Right forelimb (tissue), 1 donor: ENCODE results near the gene NUDT12.

ENCODE experiments used
- DNase-seq: peaks from one replicate; pipeline ENCODE4 v3.0.0-alpha.2; 2018

NUDT12 gene

DNA sequence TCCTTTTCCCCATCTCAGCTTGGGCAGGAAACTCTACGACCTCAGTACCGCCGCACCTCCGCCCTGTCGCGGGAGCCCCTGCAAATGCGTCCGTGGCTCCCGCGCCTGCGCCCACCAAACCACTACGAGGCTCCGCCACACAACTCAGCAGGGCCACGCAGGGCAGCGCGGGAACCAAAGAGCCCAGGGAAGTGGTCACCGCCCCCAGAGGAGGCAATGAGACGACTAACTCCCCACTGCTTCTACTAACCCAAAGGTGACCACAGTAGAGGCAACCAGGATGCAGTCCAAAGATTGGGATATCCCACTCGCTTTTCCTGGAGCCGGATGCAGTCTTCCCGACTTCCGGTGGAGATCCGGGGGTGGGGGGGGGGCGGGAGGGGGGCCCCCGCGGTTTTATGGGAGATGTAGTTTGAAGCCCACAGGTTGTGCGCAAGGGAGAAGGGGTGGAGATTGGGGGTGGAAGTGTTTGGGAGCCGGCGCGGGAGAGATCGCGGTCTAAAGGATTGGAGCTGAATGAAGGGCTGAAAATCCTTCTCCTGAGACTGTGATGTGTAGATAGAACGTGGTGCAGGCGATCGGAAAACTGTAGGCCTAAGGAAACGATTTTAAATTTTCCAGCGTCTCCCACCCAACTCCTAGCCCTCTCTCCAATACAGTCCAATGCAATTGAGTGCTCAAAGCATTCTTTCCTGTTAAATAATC, at the start of gene NUDT12:
NUDT12 (minus strand) TSS at position 337 of the 705 bp plus-strand sequence. CDS start 2,541 bp downstream, outside the sequence.
- DNase-seq, result peak; percentile 95

DNA sequence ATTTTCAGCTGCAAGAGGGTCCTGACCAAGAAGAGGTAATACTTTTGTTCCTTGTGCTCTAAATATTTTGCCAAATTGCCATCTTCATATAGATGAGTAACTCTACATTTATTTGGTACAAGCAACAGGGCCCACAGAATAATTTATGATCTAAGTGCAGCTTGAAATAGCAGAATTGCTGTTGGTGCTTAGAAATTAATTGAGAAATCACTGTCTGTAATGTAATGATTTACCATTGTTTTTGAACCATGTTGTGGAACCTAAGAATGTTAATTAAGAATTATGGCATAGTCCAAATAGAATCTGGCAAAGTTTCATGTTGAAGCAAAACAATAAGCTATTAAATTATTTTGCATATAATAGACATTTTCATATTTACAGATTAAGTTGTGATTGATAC, 44.8 kb upstream of the NUDT12 start:
- no peak for DNase-seq

DNA sequence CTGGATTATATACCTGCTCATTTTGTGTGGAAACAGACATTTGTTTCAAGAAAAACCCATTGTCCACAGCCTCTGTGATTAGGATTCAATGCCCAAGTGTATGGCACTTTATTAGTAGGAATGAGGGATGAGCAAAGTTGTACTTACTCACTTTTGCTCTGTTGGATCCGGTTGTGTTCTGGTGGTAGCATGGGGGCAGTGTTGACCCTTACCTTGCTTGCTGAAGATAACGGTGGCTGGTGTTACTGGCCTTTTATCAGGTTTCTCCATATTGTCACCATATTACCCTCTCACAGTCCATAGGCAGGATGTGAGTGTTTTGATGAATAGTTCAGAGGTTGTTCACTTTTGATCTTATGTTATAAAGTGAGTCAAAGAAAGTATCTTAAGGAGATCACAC, 42.7 kb upstream of the NUDT12 start:
- no peak for DNase-seq

DNA sequence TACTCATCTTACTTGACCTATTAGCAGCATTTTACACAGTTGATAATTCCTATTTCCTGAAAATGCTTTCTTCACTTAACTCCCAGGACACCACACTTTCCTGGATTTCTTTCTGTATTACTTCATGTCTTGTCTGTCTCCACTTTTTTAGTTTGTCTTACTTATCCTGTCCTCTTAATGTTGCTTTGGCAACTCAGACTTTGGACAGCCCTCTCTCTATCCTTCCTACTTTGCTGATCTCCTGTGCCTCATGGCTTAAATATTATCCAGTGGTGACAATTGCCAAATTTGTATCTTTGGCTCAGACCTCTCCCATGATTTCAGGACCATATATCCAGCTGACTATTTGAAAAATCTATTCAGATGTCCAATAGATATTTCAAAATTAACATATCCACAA, 39.8 kb upstream of the NUDT12 start:
- DNase-seq, result no peak

DNA sequence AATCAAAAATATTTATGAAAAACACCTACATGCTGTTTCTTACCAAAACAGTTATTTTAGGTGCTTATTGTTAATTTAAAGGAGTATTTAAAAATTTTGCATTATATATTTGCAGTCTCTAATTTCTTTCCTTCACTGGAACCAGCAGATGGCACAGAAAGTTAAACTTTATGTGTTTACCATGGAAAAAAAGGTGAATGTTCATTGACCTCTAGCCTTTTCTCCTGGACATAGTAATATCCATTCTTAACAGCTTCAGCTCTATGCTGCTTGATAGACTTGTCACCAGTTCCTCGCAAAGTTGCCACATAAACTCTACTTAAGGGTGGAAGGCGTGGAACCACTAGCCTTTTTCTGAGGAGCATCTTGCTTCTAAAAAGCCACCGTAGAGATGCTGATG, 38.7 kb upstream of the NUDT12 start:
- no peak for DNase-seq

DNA sequence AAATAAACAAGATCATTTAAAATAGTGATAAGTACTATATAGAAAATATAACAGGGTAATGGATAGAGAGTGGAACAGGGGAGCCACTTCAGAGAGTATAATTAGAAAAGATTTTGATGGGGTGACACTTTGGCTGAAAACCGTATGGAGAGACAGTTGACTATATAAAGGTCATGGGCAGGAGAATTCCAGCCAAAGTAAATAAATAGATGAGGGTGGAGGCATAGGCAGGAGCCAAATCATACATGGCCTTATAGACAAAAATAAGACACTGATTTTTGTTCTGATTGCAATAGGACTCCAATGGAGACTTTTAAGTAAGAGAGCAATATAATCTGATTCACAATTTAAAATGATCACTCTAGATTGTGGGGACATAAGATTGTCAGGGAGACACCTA, 37.5 kb upstream of the NUDT12 start:
- DNase-seq, result no peak

DNA sequence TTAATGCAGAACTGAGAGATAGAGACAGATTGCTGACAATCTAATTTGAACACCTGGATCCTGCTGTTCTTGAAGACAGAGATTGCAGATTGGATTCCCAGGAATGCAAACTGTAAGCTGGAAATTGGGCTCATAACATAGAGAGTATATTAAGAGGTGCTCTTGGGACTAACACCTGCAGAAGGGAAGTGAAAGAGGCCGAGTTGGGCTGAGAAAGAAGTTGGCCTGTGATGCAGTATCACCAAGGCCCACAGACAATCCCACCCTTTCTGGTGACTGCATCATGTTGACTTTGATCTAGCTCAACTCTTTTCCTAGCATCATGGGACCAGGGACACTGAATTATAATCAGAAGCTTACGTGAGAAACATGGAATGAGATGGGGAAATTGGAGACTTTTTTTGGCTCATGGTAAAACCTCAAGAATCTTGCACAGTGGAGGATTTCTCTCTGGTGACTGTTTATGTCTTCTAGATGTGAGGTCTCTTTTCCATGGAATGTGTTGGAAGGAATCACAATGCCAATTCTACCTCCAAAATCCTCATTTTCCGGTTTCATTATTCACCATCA, 36.5 kb upstream of the NUDT12 start:
- DNase-seq, result no peak

DNA sequence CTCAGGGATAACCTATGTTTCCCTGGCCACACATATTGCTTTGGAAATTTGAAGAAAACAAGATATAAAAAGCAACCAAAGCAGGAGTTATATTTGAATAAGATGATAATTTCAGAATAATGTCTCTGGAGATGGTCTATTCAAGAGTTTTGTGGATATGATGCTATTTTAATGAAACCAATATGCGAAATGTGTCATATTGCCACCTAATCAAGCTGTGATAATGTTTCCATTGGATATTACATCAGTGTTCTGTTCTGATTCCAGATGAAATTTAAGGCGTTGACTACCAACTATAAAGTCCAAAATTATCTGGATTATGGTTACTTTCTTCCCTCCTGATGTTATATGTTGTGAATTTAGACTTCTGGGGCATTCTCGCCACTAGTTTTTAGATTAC, 27.6 kb upstream of the NUDT12 start:
- DNase-seq, result no peak

DNA sequence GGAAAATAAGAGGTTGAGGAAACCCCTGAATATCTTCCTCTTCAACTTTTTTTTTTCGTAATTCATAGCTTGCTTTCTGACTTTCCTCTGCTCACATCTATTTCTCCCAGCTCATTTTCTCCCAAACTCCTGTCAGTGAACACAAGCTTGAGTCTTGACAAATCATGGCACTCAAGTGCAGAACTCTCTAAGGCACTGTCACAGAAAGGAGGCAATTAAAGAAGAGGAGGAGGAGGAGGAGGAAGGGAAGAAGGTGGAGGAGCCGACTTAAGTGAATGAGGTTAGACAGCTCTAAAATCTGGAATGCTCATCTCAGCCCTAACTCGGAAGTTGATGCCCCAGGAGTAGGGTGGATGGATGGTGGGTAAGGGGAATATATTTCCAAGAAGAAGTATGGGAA, 27.2 kb upstream of the NUDT12 start:
- no peak for DNase-seq

DNA sequence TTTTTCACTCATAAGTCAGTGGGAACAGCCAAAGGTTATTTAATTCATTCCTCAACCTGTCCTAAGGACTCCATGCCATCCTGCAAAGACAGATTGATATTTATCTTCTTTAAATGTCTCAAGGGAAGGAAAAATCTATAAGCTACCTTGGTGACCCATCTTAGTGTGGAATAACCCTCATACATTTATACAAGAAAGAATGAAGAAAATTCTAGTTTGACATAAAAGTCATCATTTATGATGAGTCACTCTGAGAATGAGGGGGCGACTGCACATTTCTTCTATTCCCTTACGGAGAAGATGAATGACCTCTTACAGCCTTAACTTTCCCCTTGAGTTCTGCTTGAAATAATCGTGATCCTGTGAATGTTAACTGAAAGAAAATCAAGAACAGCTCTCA, 26.8 kb upstream of the NUDT12 start:
- DNase-seq, result no peak

DNA sequence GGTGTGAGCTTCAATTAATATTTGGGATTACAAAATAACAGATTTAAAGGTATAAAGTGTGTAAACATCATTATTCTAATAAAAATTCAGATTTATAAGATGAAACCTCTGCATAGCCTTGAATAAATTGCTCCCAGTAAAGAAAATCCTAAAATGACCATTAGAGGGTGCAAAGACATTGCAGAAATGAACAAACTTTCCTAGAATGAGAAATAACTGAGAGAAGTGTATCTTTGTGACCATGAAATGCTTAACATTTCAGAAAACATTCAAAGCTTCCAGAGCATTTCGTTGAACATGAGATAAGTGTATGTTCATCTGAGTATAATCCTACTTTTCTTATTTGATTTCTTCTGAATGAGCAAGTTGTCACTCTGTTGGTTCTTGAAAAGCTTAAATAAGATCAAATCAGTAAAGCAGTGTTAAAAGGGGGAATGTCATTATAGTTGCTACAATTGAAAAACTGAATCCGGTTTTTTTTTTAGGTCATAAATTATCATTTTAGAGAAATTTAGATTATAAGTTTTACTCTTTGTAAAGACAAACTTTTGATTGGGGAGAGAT, 24.7 kb upstream of the NUDT12 start:
- no peak for DNase-seq

DNA sequence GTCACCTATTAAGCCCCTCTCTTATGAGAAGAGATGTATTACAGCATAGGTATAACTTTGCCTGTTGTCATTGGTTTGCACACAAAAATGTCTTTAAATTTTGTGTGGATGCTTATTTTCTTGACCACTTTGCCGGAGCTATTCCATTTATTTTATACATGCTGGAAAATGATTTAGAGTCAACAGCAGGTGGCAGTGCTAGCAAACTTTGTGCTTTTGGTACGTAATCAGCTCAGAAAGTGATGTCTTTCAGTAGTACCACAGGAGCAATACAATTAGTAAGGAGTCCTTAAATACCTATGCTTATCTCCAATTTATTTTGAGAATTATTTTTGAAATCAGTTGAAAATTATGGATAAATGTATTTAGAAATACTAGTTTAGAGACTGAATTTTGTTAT, 19.8 kb upstream of the NUDT12 start:
- no peak for DNase-seq

DNA sequence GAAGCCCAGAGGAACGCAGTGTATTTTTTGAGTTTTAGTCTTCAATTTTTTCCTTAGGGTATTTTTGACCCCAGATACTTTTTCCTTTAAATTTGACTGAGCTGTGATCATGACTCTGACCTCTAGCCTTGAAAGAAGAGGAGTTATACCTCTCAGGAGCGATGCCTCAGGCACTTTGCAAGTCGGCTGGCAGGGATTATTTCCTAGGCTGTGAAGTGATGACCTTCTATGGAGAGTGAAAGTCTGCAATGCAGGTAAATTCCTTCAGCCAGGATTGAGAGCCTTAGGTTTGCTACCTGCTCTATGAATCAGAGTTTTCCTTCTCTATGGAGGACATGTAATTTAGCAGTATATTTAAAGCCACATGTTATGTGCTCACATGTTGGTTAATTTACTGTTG, 10.8 kb upstream of the NUDT12 start:
- no peak for DNase-seq

DNA sequence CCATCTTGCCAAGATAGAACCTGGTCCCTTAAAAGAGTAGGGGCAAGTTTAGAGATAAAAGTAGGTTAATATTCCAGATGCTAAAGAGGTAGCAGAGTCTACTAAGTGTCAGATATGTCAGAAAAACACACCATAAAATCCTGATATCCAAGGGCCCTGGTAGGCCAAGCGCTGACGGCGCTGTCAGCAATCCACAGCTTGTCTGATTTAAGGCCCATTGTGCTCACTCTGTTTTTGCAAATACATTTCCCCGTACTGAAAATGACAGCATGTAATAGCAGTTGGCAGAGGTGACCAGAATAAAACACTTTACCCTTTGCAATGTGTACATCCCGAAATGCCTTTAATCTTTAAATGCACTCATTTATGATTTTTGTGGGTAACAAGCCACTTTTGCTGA, 9.9 kb upstream of the NUDT12 start:
- DNase-seq, result no peak

DNA sequence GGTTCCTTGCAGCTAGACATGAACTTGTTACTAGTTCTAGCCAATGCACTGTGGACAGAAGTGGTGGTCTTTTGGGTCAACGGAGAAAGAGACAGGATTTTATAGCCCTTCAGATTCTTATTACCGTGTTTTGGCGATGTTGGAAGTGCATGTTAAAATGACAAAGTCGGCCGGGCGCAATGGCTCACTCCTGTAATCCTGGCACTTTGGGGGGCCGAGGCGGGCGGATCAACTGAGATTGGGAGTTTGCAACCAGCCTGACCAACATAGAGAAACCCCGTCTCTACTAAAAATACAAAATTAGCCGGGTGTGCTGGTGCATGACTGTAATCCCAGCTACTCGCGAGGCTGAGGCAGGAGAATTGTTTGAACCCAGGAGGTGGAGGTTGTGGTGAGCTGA, 9.1 kb upstream of the NUDT12 start:
- no peak for DNase-seq

DNA sequence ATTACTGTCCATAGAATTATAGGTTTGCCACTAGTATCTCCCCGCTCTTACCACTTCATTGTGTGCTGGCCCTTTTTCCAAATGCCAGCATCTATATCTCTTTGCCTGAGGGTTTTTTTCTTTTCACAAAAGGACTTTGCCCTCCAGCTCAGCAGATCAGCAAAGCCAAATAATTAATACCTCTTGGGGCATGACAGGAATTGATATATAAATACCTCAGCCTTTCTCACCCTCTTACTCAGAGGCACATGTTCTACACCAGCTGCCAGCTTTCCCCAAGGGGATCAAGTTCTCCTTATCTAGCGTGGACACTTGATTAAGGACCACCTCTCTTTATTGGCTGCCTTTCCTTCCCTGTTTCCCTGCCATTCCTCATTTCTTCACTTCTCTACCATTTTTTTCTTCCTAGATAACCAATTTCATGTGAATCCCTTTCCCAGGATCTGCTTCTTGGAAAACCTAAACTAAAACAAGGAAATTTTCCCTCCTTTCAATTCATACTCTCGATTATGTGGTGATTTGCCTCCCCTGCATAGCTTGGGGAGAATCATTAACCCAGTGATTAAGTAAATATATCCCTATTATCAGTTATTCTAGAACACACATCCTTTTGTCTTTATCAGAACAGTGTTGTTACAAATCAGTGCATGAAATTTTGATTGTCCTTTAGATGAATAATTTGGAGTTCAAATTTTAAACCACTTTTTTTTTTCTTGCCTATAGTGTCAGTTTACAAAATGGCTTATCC, 6.9 kb upstream of the NUDT12 start:
- DNase-seq, result no peak

DNA sequence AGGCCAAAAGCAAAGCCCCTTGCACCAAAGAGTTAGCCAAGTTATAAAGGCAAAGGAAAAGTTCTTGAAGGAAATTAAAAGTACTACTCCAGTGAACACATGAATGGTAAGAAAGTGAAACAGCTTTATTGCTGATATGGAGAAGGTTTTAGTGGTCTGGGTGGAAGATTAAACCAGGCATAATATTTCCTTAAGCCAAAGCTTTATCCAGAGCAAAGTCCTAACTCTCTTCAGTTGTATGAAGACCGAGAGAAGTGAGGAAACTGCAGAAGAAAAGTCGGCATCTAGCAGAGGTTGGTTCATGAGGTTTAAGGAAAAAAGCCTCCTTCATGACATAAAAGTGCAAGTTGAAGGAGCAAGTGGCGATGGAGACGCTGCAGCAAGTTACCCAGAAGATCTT, 3.1 kb upstream of the NUDT12 start:
- DNase-seq, result no peak

DNA sequence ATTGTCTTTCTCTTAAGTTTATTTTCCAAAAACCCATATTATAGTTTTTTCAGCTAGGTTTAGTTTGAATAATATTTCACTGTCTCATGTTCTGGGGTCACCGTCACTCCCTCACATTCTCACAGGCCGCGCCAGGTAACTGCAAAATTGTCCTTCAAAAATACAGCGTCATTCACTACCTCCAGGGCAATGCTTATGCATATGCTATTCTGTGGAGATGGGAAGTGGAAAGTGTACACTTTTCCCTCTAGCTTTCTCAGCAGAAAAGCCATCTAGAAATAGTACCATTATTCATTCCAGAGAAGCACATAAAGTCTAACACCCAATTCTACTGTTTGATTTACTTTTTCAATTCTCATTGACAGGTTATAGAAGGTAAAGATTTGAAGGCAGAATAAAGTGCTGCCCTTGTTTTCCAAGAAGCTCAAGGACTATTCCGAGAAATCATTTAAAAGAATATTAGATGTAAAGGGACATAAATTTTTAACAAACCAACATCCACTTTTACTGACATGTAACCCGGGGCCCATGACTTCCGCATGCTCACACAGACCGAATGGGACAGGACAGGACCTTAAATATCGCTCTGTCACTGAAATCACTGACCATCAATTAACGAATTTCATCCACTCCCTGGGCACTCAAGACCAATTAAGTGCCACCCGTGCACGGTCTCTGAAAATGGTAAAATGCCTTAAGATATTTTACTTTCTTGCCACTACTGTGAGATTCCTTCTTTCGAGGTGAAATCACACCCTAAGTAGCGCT, 720 bp downstream of the NUDT12 start:
- no peak for DNase-seq

DNA sequence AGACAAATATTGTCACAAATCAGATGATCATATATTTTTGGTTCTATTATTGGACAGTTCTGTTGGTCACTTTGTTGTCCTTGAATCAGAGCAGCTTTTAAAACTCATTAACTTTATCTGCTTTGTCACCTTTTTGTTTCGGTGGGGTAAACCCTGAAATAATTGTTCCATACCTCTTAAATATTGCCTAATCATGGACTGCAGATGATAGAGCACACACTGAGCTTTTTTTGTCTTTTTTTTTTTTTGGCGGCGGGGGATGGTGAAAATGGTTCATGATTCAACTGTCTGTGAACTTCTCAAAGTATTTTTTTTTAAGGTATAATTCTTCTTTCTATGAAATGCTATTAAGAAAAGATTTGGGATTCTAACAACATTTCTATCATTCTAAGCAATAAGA, 1.8 kb downstream of the NUDT12 start:
- no peak for DNase-seq

DNA sequence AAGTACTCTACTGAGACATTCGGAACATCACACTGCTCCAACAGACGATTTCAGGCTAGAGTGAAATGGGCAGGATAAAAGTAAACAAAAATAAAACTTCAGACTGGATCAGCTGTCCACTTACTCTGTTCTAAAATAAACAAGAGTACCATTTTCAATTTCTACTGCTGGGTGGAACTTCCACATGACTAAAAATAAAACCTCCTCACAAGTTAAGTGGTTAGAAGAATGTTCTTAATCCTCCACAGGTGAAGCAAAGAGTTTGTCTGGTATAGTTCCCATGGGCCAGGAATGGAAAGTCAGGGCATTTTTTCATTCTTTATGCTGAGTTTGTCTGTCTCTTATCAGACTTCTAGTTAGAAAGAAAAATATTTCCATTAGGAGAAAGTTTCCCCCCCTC, 15.7 kb downstream of the NUDT12 start:
- no peak for DNase-seq

DNA sequence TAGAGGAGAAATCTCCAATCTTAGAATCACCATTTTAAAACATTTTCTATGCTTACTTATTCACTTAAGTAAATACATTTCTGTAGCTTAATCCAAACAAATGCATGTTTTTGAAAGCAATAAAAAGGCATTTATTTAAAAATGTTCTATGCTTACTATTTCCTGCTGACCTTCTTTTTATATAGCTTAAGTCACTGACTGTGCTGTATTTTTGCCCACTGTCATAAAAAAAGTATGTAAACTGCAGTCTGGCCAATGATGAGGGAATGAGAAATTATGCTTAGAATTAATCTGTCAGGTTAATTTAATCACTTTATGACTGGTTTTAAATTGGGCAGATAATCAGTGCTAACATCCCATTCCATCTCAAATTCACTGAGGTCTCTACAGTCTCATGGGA, 20.1 kb downstream of the NUDT12 start:
- no peak for DNase-seq

DNA sequence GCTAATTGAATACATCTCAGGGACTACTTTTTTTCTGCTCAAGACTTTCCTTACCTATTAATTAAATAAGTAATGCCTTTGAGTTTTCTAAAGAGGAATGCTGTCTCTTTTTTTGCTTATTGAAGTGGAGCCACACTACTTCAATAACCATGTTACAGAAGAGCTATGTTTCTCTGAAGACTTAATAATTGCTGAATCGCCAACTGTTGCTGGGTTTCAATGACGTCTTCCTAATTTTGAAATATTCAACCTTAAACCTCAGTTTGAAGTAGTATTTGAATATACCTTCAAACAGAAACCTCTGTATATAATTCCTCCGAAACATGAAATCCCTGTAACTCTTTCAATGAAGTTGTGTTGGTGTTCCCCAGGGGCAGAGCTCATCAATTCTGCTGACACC, 21.0 kb downstream of the NUDT12 start:
- DNase-seq, result no peak

DNA sequence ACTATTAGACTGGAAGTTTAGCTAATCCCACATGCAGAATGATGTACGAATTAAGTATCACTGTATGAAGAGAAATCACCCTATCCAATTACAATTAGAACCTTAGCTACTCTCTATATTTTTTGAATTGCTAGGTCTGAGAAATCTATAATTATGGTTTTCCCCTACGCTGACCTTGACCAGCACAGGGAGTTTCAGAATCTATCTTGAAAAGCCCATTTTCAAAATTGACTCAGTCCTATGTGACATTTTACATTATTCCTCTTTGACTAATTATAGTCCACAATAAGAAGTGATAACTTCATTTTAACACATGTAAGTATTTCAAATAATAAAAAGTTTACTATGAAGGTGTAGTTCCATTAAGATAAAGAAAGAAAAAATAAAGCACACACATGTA, 21.5 kb downstream of the NUDT12 start:
- no peak for DNase-seq
